Stimulated activated CD8-positive, alpha-beta memory T cell treated with anti-CD3 and anti-CD28 coated beads, Interleukin-7, amount 100 ng/mL, for 24 hours (primary cell): ENCODE results near the gene DLX1.
"Not testable (repeated sequence)": the region's sequence is repeated elsewhere in the genome, so short reads cannot be mapped to it uniquely, and the experiment has no call there.

Experiments used
- DNase-seq: peaks from one replicate; pipeline ENCODE4 v3.0.0-alpha.2; 2020; ENCODE audit warnings: low read depth

The DLX1 gene

DNA sequence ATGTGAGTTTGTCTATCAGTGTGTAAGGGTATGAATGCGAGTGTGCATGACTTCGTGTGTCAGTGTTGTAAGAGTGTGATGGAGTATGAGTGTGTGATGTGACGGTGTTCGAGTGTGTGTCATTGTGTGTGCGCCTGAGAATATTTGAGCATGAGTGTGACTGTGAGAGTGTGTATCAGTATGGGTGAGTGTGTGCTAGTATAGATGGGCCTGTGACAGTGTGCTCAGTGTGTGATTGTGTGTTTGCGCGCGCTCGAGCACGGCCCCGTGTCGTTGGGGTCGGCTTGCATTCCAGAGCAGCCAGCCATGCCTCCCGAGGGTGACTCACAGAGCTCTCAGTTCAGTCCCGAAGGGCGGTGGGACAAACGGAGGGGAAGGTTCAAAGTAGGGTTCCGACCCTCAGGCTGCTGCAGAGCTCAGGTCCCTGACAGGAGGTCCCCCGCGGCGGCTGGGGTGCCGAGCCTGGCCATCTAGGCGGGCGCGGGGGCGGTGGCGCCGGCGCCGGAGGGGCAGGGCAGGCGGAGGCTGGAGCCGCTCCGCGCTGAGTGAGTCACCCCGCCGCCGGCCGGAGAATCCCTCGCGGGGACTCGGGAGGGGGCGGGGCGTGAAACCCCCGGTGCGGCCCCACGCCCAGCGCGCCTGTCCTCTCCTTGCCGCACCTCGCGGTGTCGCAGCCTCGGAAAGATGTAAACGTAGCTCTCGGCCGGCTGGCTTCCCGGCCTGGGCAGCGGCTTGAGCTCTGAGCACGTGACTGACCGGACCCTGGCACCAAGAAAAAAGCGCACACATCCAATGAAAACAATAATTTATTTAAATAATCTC is 13.6 kb downstream of the DLX1 start:
- DNase-seq = no peak

DNA sequence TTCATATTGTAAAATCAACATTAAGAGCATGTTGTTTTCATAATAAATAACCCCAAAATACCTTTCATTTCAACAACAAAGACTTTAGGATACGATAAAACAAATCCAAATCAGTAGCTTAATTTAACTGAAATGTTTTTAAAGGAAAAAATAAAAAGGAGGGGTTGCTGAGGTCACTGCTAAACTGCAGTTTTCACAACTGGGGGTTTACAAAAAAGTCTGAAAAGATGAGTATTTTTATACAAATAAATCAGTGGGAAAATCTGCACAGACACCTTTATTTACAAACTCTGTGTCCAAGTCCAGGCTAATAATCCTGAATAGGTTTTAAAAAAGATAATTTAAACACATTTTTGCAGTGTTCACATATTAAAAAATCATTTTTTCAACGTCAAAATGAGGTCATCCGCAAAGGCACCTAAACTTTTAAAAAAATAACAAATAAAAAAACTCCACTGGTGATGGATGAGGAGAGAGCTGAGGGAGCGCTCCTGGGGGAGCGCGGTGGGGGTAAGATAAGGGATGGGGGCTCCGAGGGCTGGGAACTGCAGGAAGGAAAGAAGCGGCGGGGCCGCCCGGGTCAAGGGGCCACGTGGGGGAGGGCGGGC is 14.3 kb downstream of the DLX1 start:
- no peak for DNase-seq

- no peak for DNase-seq
Observed at GRCh38 chr2:172100080-172100934, 15.0 kb downstream of the DLX1 start.

GRCh38 chr2:172100935-172101820 is 15.9 kb downstream of the DLX1 start:
- no peak for DNase-seq

DNA sequence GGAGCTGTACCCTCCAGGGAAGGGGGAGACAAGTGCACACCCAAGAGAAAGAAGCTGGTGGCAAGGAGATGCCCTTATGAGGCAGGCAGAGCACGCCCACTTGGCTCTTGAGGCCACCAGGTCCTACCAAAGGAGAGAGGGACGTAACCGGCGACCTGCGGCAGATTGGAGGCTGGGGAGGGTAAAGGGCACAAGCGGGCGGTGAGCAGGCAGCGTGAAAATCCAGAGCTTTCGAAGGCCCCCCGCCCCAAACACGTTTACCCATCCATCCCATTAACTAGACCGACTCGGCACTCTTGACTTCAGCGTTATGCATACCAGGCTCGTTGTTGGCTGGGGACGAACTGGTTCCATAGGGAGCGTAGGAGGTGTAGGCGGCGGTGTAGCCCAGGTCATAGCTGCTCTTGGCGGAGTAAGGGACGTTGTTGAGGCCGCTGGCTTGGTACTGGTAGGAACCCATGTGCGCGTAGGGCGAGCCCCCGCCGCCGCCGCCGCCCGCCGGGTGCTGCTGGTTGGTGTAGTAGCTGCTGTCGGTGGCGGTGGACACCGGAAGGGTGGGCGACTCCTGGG is 16.6 kb downstream of the DLX1 start:
- DNase-seq = no peak

DNA sequence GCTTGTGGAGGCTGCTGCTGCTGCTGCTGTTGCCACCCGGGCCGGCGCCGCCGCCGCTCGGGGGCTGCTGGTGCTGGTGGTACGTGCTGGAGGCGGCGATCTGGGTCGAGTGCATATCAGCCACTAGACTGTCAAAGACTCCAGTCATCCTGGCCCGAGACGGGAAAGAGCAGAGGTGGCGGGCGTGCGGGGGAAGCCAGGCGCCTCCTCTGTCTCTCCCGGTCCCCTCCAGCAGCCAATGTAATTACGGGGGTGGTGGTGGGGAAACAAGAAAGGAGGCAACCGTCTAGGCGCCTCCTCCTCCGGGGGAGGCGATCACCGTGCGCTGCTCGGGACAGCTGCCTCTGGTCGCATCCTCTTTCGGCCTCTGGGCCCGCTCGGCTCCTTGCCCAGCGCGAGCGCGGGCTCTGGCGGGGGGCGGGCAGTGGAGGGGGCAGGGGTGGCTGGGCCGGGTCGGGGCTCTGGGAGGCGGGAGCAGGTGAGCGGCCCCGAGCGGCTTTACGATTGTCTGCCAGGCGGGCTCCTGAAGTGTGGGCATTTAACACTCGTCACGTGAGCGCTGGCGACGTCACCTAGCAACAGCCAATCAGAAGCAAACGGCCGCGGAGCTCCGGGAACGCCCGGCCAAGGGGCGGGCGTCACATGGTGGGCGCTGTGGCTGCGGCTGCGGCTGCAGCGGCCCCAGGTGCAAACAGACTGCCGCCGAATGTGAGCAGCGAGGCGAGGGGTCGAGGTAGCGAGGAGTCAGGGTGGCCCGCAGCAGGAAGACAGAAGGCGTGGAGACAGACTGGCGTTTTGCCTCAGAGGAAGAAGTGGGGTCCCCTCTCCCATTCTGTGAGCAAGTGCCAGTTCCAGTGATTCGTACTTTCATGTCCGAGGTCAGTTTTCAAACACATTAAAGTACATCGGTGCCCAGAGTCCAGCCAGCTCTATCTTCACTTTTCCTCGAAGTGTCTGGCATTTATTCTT is 17.4 kb downstream of the DLX1 start, which contains the start of gene DLX2:
TSS of gene DLX2 (minus strand) at position 510 of the 969 bp plus-strand sequence. CDS start at position 148, 362 bp downstream.
- peak; percentile 55 for DNase-seq

DNA sequence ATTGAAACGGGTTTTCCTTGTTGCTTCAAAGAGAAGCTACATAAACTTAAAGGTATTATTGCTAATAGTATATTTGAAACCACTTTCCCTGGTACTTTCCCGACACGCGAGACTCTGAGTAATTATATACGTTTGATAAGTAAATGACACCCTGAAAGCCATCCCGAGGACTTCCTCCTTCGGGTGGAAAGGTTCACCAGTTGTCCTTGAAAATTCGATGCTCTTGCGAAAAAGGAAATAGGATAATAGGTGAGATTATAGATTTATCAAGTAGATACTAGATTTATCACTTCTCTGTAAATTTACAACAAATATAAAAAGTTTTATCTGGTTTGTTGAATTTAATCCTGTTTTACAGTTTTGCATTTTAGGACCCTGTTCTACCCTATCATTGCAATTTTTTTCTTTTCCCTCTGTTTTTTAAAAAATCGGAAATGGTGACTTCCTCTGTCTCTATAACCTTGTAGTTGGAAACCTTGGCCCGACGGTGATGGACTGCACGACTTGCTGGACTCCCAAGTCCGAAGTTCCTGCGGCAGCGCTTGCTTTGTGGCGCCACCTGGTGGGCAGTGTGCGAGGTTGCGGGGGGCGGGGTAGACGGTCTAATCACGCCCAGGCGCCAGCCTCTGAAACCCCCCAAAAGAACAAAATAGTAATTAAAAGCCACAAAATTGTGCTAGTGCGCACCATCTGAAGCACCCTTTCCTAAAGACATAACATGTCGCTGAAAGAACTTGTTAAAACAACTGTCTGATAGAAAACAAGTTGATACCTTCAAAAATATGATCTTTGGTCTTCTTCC is 18.4 kb downstream of the DLX1 start:
- DNase-seq = no peak

DNA sequence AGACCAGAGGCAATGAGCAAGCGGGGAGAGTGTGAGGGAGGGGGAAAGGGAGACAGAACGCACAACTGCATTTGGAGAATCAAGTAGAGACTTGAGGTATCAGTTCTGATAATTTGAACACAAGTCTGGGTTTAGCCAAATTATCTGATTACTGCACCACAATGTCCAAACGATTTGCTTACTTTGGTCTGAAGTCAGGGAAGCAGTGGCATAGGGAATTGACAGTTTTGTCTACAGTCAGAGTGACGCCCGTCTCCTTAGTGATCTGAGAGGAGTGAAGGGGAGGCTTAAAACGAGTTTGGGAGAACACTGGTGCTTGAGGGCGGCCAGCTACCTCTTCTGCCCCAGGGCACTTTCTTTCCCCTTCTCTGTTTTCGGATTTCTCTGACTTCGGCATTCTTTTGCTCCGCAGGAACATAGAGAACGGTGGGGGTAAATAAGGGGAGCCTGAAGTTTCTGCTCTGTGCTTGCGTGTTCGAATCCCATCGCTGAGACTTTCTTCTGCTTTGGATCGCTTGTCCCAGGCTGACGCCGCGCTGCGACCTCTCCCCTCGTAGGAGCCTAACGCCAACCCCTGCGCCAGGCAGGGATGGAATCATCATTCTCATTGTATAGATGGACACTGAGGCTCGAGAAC is 20.3 kb downstream of the DLX1 start:
- DNase-seq = no peak

DNA sequence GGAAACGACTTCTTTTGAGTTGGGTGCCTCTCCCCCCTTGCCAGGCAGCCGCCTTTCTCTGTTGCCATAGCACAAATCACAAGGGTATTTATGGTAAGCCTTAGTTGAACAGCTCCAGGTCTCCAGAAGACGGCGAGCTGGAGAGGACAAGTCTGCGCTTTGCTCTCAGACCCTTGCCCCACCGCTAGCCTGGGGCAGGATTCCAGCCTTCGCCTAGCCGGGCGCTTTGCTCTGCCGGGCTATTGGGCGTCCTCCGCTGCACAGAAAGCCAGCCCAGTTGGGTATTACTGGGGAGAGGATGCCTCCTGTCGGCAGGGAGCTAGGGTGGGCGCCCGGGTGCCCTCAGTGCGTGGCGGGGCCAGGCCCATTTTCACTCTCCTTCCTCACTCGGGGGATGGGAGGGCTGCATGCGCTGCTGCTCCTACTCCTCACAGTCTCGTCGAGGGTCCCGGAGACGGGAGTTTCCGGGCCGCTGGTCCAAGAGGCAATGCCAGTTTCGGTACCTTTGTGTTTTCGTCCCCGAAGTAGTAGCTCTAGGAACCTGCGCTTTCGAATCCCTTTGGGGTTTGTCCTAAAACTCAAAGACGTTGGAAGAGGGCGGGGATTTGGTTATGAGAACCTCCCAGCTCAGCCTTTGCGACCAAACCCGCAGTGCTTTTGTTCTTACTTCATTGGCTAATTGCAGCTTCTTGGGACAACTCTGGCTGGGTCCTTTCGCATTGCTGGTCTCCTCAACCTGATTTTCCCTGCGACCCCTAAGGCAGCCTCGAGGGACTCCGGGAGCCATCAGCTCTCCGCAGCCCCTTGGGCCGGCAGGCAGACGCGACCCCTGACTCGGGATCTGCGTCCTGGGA is 21.0 kb downstream of the DLX1 start:
- DNase-seq = no peak

- DNase-seq = no peak
Observed at GRCh38 chr2:172107690-172108586, 22.6 kb downstream of the DLX1 start.

- DNase-seq = no peak
Observed at GRCh38 chr2:172108587-172108930, 23.3 kb downstream of the DLX1 start.

- DNase-seq = no peak
Observed at GRCh38 chr2:172109256-172109987, 24.1 kb downstream of the DLX1 start.

GRCh38 chr2:172109988-172110811 is 24.9 kb downstream of the DLX1 start:
- no peak for DNase-seq

GRCh38 chr2:172113617-172114016 is 28.3 kb downstream of the DLX1 start:
- no peak for DNase-seq

GRCh38 chr2:172114176-172114575 is 28.9 kb downstream of the DLX1 start:
- not testable (repeated sequence) for DNase-seq
